Effector memory CD4-positive, alpha-beta T cell (primary cell): ENCODE data around the gene GP5.

ENCODE experiments used
- DNase-seq, 3 donors: peaks; one replicate each; pipeline ENCODE4 v3.0.0-alpha.2; 2020
- H3K27ac ChIP-seq: 2 replicates; pipeline ENCODE4 v1.7.0; 2013; ENCODE audit warnings: mild to moderate bottlenecking, low read length, moderate library complexity; ENCODE audit not compliant: insufficient read depth, poor library complexity, severe bottlenecking
- H3K27me3 ChIP-seq: replicated peaks from 2 replicates; pipeline ENCODE4 v1.7.0; 2013; ENCODE audit warnings: mild to moderate bottlenecking, low read length; ENCODE audit not compliant: insufficient read depth, control insufficient read depth, poor library complexity, severe bottlenecking
- H3K36me3 ChIP-seq: 2 replicates; pipeline ENCODE4 v1.7.0; 2013; ENCODE audit warnings: mild to moderate bottlenecking, low read length, moderate library complexity; ENCODE audit not compliant: control insufficient read depth, insufficient read depth
- H3K4me1 ChIP-seq: 2 replicates; pipeline ENCODE4 v1.7.0; 2013; ENCODE audit warnings: low read length, mild to moderate bottlenecking; ENCODE audit not compliant: control insufficient read depth, insufficient read depth, poor library complexity, severe bottlenecking
- H3K4me3 ChIP-seq: 2 replicates; pipeline ENCODE4 v1.7.0; 2013; ENCODE audit warnings: low read length, low read depth, mild to moderate bottlenecking; ENCODE audit not compliant: insufficient read depth, poor library complexity, severe bottlenecking
- H3K9me3 ChIP-seq: 2 replicates; pipeline ENCODE4 v1.7.0; 2013; ENCODE audit warnings: mild to moderate bottlenecking, low read length, moderate library complexity; ENCODE audit not compliant: control insufficient read depth

The GP5 gene

DNA sequence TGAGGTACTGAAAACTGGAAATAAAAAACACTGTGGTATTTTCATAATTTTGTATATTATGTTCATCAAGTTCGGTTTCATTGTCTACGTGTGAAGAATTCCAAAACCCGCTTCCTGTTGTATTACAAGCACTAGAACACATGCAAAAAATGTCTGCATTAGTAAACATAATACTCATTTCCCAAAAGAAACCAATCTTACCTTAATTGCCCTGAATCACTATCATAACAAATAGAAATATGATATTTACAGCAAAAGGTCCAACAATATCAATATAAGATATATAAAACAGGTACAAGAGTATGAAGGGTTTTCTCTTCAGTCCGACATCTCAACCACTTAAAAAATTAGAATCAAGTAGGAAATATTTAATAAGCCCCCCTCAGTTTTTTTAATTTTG is 26.3 kb upstream of the GP5 start:
- no peak overlapping the region for H3K4me3 ChIP-seq
- peaks cover 44% of the 10 kb centered on the region for H3K36me3 ChIP-seq
- H3K9me3 ChIP-seq = no peaks in the 10 kb centered on the region
- no peaks in the 10 kb centered on the region for H3K27me3 ChIP-seq
- no peak overlapping the region for H3K27ac ChIP-seq
- no peak for DNase-seq
- H3K4me1 ChIP-seq = no peaks in the 10 kb centered on the region

DNA sequence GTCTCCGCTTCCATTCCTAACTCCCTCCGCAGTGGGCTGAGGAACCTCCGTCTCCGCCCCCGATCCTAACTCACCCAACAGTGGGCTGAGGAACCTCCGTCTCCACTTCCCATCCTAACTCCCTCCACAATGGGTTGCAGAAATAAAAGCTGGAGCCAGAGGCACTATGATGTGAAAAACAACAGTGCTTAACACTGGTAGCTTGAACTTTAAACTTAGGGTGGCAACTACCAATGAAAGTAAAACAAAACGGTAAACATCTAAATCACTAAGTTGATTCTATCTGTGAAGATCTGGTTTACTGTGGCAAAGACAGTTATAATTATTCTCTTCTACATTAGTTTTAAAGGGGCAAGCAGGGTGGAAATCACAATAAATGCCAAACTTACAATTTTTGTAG is 25.9 kb upstream of the GP5 start:
- no peaks in the 10 kb centered on the region for H3K4me1 ChIP-seq
- H3K27ac ChIP-seq = no peak overlapping the region
- no peaks in the 10 kb centered on the region for H3K9me3 ChIP-seq
- no peak for DNase-seq
- no peaks in the 10 kb centered on the region for H3K27me3 ChIP-seq
- peaks cover 40% of the 10 kb centered on the region for H3K36me3 ChIP-seq
- no peak overlapping the region for H3K4me3 ChIP-seq

DNA sequence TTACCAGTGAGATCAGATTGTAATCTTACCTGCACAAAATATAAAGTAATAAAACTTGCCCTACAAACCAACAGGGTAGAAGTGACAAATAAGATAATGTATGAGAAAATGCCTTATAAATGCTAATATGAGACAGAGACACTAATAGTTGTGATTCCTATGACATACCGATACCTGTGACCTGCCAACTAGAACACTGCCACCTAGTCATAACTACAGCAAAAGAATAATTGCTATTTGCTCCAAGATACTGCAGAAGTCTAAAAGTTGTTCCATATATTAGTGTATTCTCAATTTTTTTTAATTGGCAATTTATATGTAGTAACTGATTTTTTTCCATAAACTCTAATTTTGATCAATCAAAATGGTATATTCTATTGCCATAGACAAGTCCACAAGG is 25.3 kb upstream of the GP5 start:
- Histone ChIP-seq H3K36me3 (peaks cover 34% of the 10 kb centered on the region), H3K27me3 (no peaks in the 10 kb centered on the region), H3K4me1 (no peaks in the 10 kb centered on the region), H3K4me3 (no peak overlapping the region), H3K27ac (no peak overlapping the region), H3K9me3 (no peaks in the 10 kb centered on the region)
- no peak for DNase-seq

DNA sequence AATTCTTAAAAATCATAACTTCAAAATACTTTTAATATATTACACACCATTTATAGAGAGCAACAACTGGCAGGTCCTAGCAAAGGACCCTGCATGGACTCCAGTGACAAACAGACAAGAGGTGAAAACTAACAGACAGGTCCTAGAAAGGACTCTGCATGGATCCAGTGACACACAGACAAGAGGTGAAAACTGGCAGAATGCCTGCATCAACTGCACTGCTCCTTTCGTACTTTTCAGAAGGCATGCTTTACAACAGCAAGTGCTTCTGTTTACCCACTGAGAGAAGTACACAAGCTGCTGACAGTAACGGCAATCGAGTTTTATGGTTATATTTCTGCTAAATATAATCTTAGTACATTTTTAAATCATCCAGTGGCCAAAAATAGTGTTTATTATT is 24.3 kb upstream of the GP5 start:
- Histone ChIP-seq H3K9me3 (no peaks in the 10 kb centered on the region), H3K36me3 (peaks cover 31% of the 10 kb centered on the region), H3K4me3 (no peak overlapping the region), H3K4me1 (no peaks in the 10 kb centered on the region), H3K27me3 (no peaks in the 10 kb centered on the region), H3K27ac (no peak overlapping the region)
- DNase-seq = no peak

- Histone ChIP-seq H3K4me3 (no peak overlapping the region), H3K9me3 (no peaks in the 10 kb centered on the region), H3K27ac (no peak overlapping the region), H3K36me3 (peaks cover 29% of the 10 kb centered on the region), H3K4me1 (no peaks in the 10 kb centered on the region), H3K27me3 (no peaks in the 10 kb centered on the region)
- DNase-seq = no peak
Measured at GRCh38 chr3:194422188-194422587, 23.1 kb upstream of the GP5 start.

DNA sequence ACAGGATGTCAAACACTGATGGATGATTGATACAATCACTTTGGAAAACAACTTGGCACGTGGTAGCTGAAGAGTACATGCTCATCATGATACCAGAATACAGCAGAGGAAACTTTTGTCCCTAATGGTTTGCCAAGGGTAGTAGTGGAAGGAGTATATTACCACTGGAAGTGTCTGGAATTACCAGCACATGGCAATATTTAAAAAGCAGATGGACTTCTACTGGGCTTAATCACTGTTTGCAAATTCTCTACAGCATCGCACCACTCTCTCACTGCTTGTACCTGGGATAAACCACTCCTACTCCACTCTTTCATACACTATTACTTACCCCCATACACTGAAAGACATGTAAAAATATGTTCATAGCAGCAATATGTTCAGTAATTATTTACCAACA is 19.6 kb upstream of the GP5 start:
- peaks cover 5% of the 10 kb centered on the region for H3K36me3 ChIP-seq
- H3K4me1 ChIP-seq = no peaks in the 10 kb centered on the region
- H3K27me3 ChIP-seq = no peaks in the 10 kb centered on the region
- no peak overlapping the region for H3K27ac ChIP-seq
- no peaks in the 10 kb centered on the region for H3K9me3 ChIP-seq
- DNase-seq = no peak
- H3K4me3 ChIP-seq = no peak overlapping the region

- no peak for DNase-seq
- no peaks in the 10 kb centered on the region for H3K27me3 ChIP-seq
- no peak overlapping the region for H3K27ac ChIP-seq
- H3K36me3 ChIP-seq = no peaks in the 10 kb centered on the region
- H3K9me3 ChIP-seq = no peaks in the 10 kb centered on the region
- H3K4me3 ChIP-seq = no peak overlapping the region
- H3K4me1 ChIP-seq = no peaks in the 10 kb centered on the region
Measured at GRCh38 chr3:194407423-194407822, 8.4 kb upstream of the GP5 start.

- H3K27ac ChIP-seq = no peak overlapping the region
- no peaks in the 10 kb centered on the region for H3K27me3 ChIP-seq
- no peaks in the 10 kb centered on the region for H3K36me3 ChIP-seq
- no peak overlapping the region for H3K4me3 ChIP-seq
- no peaks in the 10 kb centered on the region for H3K4me1 ChIP-seq
- H3K9me3 ChIP-seq = no peaks in the 10 kb centered on the region
- DNase-seq = no peak
Measured at GRCh38 chr3:194405766-194406165, 6.7 kb upstream of the GP5 start.

GRCh38 chr3:194404365-194405140 is 5.5 kb upstream of the GP5 start:
- DNase-seq = no peak
- H3K36me3 ChIP-seq = no peaks in the 10 kb centered on the region
- H3K4me3 ChIP-seq = no peak overlapping the region
- no peaks in the 10 kb centered on the region for H3K9me3 ChIP-seq
- no peak overlapping the region for H3K27ac ChIP-seq
- no peaks in the 10 kb centered on the region for H3K27me3 ChIP-seq
- no peaks in the 10 kb centered on the region for H3K4me1 ChIP-seq

DNA sequence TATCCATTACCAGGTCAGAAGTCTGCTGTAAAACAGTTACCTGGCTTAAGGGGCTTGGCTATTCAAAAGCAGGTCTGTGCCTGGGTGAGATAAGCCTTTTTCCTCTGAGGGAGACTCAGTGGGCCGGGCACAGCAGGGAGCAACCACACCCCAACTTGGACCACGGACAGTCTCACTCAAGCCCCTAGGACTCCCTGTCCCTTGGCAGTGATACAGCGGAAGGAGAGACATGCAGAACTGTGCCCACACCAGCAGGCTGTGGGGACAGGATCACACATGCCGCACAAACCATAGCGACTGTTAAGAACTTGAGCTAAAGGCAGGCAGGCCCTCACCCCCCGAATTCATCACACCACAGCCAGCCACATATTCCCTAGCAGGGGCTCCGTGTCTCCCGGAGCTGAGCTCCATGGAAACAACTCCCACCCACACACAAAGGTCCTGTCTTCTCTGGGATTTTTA is 2.8 kb upstream of the GP5 start:
- H3K36me3 ChIP-seq = no peaks in the 10 kb centered on the region
- H3K9me3 ChIP-seq = no peaks in the 10 kb centered on the region
- no peak for DNase-seq
- no peak overlapping the region for H3K4me3 ChIP-seq
- H3K4me1 ChIP-seq = peaks cover 18% of the 10 kb centered on the region
- no peak overlapping the region for H3K27ac ChIP-seq
- peaks cover 2% of the 10 kb centered on the region for H3K27me3 ChIP-seq
